WTC11 (cell line): ENCODE measurements around the gene CD180. TPM values are rescaled to one million over a fixed set of nuclear protein-coding genes. Genes with fewer than 3 reads are reported as not detected.

Source experiments
- ATAC-seq: fragments of 200-7000 bp; cut with Tn5 transposase; 2 replicates; pipeline ENCODE4 v1.10.0; 2021; ENCODE audit warnings: mild to moderate bottlenecking, moderate library complexity
- CTCF ChIA-PET: fragments of 300-600 bp; sonication (Branson Sonifier 250); formaldehyde crosslinking; loops from one replicate; lab custom pipeline; 2021; ENCODE audit warnings: antibody characterized with exemption; lab: Charles Lee
- POLR2A ChIA-PET: fragments of 350-600 bp; sonication (Branson Sonifier 250); formaldehyde crosslinking; loops from one replicate; lab custom pipeline; 2021; ENCODE audit warnings: antibody characterized with exemption; lab: Charles Lee
- DNase-seq: peaks from one replicate; pipeline ENCODE4 v3.0.0; 2021; ENCODE audit warnings: low spot score
- H3K27ac Mint-ChIP-seq: 2 replicates; pipeline ENCODE4 v1.8.0; 2021; ENCODE audit warnings: mixed read lengths
- H3K27me3 Mint-ChIP-seq: 2 replicates; pipeline ENCODE4 v1.8.0; 2021; ENCODE audit warnings: low read depth, mild to moderate bottlenecking, moderate library complexity, mixed read lengths
- H3K36me3 Mint-ChIP-seq: 2 replicates; pipeline ENCODE4 v1.8.0; 2021; ENCODE audit warnings: mixed read lengths
- H3K4me1 Mint-ChIP-seq: 2 replicates; pipeline ENCODE4 v1.8.0; 2022; ENCODE audit warnings: mixed read lengths
- H3K4me3 Mint-ChIP-seq: 2 replicates; pipeline ENCODE4 v1.8.0; 2021; ENCODE audit warnings: mild to moderate bottlenecking, moderate library complexity, mixed read lengths
- H3K9me3 Mint-ChIP-seq: 2 replicates; pipeline ENCODE4 v1.8.0; 2021; ENCODE audit warnings: mixed read lengths
- ATF1 ChIP-seq: sonication (generic); formaldehyde crosslinking; IDR thresholded peaks from 2 replicates; pipeline ENCODE4 v1.8.1; 2023; ENCODE audit warnings: mild to moderate bottlenecking, moderate library complexity, missing genetic modification reagents
- E2F1 ChIP-seq: sonication (generic); formaldehyde crosslinking; IDR thresholded peaks from 2 replicates; pipeline ENCODE4 v1.8.0; 2022; ENCODE audit warnings: mild to moderate bottlenecking, missing genetic modification reagents
- EMX1 ChIP-seq: fragments of 250-450 bp; sonication (Bioruptor Pico); IDR thresholded peaks from 2 replicates; pipeline ENCODE4 v1.8.0; 2021; ENCODE audit warnings: mild to moderate bottlenecking
- ETV6 ChIP-seq: sonication (generic); formaldehyde crosslinking; IDR thresholded peaks from 2 replicates; pipeline ENCODE4 v1.8.1; 2022; ENCODE audit warnings: mild to moderate bottlenecking, missing genetic modification reagents
- HMGA2 ChIP-seq: fragments of 250-450 bp; sonication (Bioruptor Pico); IDR thresholded peaks from 2 replicates; pipeline ENCODE4 v1.4.0; 2021; ENCODE audit warnings: mild to moderate bottlenecking, moderate library complexity
- HMGXB4 ChIP-seq: sonication (generic); formaldehyde crosslinking; IDR thresholded peaks from 2 replicates; pipeline ENCODE4 v1.8.1; 2023; ENCODE audit warnings: mild to moderate bottlenecking, moderate library complexity, missing genetic modification reagents
- MXD4 ChIP-seq: fragments of 250-450 bp; sonication (Bioruptor Pico); IDR thresholded peaks from 2 replicates; pipeline ENCODE4 v1.8.0; 2021; ENCODE audit warnings: mild to moderate bottlenecking, moderate library complexity, borderline replicate concordance
- NFATC4 ChIP-seq: fragments of 250-450 bp; sonication (Bioruptor Pico); IDR thresholded peaks from 2 replicates; pipeline ENCODE4 v1.9.0; 2021; ENCODE audit warnings: mild to moderate bottlenecking
- NFYB ChIP-seq: sonication (generic); formaldehyde crosslinking; conservative IDR thresholded peaks from 2 replicates; pipeline ENCODE4 v1.8.0; 2022; ENCODE audit warnings: low read depth, missing genetic modification reagents
- NR3C1 ChIP-seq: sonication (generic); formaldehyde crosslinking; conservative IDR thresholded peaks from 2 replicates; pipeline ENCODE4 v1.8.1; 2023; ENCODE audit warnings: low read depth, mild to moderate bottlenecking, missing genetic modification reagents
- PRDM15 ChIP-seq: sonication (generic); formaldehyde crosslinking; IDR thresholded peaks from 2 replicates; pipeline ENCODE4 v1.8.0; 2022; ENCODE audit warnings: missing genetic modification reagents
- RORB ChIP-seq: fragments of 250-450 bp; sonication (Bioruptor Pico); IDR thresholded peaks from 2 replicates; pipeline ENCODE4 v1.9.0; 2021; ENCODE audit warnings: mild to moderate bottlenecking
- TEAD4 ChIP-seq: sonication (generic); formaldehyde crosslinking; IDR thresholded peaks from 2 replicates; pipeline ENCODE4 v1.8.0; 2022; ENCODE audit warnings: mild to moderate bottlenecking, missing genetic modification reagents
- ZNF121 ChIP-seq: sonication (generic); formaldehyde crosslinking; IDR thresholded peaks from 2 replicates; pipeline ENCODE4 v1.8.0; 2023; ENCODE audit warnings: missing genetic modification reagents
- ZNF138 ChIP-seq: sonication (generic); formaldehyde crosslinking; conservative IDR thresholded peaks from 2 replicates; pipeline ENCODE4 v1.8.1; 2022; ENCODE audit warnings: mild to moderate bottlenecking, moderate library complexity, missing genetic modification reagents
- ZNF219 ChIP-seq: sonication (generic); formaldehyde crosslinking; IDR thresholded peaks from 2 replicates; pipeline ENCODE4 v1.8.0; 2023; ENCODE audit warnings: missing genetic modification reagents, mild to moderate bottlenecking, borderline replicate concordance
- total RNA-seq: library from RNA; stranded (reverse); gene quantifications from 3 replicates; pipeline ENCODE4 v1.2.3, GENCODE V29; 2021
- TF ChIP-seq, protein P1 (sequence below): sonication (generic); formaldehyde crosslinking; IDR thresholded peaks from 2 replicates; pipeline ENCODE4 v1.8.1; 2022; ENCODE audit warnings: mild to moderate bottlenecking, missing genetic modification reagents, moderate library complexity, borderline replicate concordance
- TF ChIP-seq, protein P2 (sequence below): fragments of 250-450 bp; sonication (Bioruptor Pico); conservative IDR thresholded peaks from 2 replicates; pipeline ENCODE4 v1.9.0; 2021; ENCODE audit warnings: mild to moderate bottlenecking
- TF ChIP-seq, protein P3 (sequence below): sonication (generic); formaldehyde crosslinking; IDR thresholded peaks from 2 replicates; pipeline ENCODE4 v1.8.0; 2022; ENCODE audit warnings: mild to moderate bottlenecking, missing genetic modification reagents

CD180 gene
- total RNA-seq, 1 experiment from 2014 or later, result not detected

- POLR2A ChIA-PET, result interaction anchor here (0.7 kb wide), 1 partner anchor 47 kb away, joined by 4 read pairs; no protein-coding TSS in a partner anchor
- CTCF ChIA-PET, result interaction anchor here (1.2 to 4.8 kb wide), 3 partner anchors 40 to 192 kb away, joined by 3 to 49 read pairs (median 25); no protein-coding TSS in a partner anchor
These were observed 9.9 kb upstream of the CD180 start for GRCh38 chr5:67206461-67206860.

DNA sequence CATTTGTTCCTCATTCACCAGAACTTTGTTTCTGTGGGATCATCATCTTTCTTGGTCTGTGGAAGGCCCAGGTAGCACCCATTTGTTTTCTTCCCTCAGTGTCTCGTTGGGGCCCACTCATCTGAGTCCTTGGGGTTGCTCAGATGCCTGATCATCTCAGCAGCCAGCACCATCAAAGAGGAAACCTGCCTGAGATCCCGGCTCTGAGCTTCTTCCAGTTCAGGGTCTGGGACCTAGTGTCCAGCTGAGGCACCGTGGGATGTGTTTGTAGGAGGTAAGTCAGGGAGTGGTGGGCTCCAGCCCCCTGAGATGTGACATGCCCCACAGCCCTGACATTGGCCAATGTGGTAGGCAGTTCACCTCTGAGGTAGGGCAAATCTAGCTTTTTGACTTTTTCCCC lies 9.4 kb upstream of the CD180 start:
- Mint-ChIP-seq H3K27ac (no peak overlapping the region), H3K4me3 (no peak overlapping the region), H3K27me3 (no peaks in the 10 kb centered on the region; the same call in 1 of the 2 replicates), H3K36me3 (peaks cover 7% of the 10 kb centered on the region; the same call in 1 of the 2 replicates), H3K4me1 (no peaks in the 10 kb centered on the region), H3K9me3 (peaks cover 6% of the 10 kb centered on the region)
- ChIA-PET CTCF (interaction anchor here (4.8 kb wide), 1 partner anchor 48 kb away, joined by 25 read pairs; no protein-coding TSS in a partner anchor), POLR2A (no interaction called here)
- no peak for DNase-seq
- TF ChIP-seq NFATC4, result no peak
- TF ChIP-seq, all 79 proteins: peak for 0
- ATAC-seq, result no peak

More at GRCh38 chr5:67206461-67206860, 9.9 kb upstream of the CD180 start:
- no peak overlapping the region for H3K27ac Mint-ChIP-seq
- H3K4me3 Mint-ChIP-seq, result no peak overlapping the region
- ATAC-seq (no peak), DNase-seq (no peak)
- TF ChIP-seq MXD4 (CRISPR knock-in tag), result no peak
- H3K9me3 Mint-ChIP-seq, result peaks cover 2% of the 10 kb centered on the region; the same call in 1 of the 2 replicates
- peaks cover 3% of the 10 kb centered on the region; the same call in 1 of the 2 replicates for H3K36me3 Mint-ChIP-seq
- no peaks in the 10 kb centered on the region; the same call in 1 of the 2 replicates for H3K27me3 Mint-ChIP-seq
- H3K4me1 Mint-ChIP-seq, result no peaks in the 10 kb centered on the region

DNA sequence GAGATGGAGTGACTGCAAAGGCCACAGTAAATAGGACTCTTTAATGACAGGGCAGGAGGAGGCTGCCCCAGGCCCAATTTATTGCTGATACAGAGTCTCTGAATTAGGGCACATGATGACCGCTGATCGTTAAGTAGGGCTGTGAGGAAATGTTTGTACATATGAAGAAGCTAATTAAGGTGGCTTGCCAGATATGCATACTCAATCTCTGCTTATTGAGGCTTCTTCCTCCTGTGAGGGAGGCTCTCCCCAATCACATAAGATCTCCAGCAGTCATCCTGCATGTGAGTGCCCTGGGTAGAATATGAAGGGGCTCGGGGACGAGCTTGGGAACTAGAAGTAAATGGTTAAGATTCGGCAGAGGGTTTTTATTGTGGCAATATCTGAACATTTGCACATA lies 8.2 kb upstream of the CD180 start:
- Mint-ChIP-seq H3K36me3 (peaks cover 10% of the 10 kb centered on the region; the same call in 1 of the 2 replicates), H3K4me3 (no peak overlapping the region), H3K4me1 (no peaks in the 10 kb centered on the region; the same call in 1 of the 2 replicates), H3K27ac (no peak overlapping the region), H3K27me3 (no peaks in the 10 kb centered on the region), H3K9me3 (peaks cover 9% of the 10 kb centered on the region)
- no peak for TF ChIP-seq ZNF138 (CRISPR knock-in tag)
- no peak for TF ChIP-seq ZNF121 (CRISPR knock-in tag)
- TF ChIP-seq HMGXB4, result no peak
- no peak for TF ChIP-seq NFYB (CRISPR knock-in tag)
- TF ChIP-seq, protein P1, sequence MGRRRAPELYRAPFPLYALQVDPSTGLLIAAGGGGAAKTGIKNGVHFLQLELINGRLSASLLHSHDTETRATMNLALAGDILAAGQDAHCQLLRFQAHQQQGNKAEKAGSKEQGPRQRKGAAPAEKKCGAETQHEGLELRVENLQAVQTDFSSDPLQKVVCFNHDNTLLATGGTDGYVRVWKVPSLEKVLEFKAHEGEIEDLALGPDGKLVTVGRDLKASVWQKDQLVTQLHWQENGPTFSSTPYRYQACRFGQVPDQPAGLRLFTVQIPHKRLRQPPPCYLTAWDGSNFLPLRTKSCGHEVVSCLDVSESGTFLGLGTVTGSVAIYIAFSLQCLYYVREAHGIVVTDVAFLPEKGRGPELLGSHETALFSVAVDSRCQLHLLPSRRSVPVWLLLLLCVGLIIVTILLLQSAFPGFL (CRISPR knock-in tag), result no peak
- TF ChIP-seq, protein P2, sequence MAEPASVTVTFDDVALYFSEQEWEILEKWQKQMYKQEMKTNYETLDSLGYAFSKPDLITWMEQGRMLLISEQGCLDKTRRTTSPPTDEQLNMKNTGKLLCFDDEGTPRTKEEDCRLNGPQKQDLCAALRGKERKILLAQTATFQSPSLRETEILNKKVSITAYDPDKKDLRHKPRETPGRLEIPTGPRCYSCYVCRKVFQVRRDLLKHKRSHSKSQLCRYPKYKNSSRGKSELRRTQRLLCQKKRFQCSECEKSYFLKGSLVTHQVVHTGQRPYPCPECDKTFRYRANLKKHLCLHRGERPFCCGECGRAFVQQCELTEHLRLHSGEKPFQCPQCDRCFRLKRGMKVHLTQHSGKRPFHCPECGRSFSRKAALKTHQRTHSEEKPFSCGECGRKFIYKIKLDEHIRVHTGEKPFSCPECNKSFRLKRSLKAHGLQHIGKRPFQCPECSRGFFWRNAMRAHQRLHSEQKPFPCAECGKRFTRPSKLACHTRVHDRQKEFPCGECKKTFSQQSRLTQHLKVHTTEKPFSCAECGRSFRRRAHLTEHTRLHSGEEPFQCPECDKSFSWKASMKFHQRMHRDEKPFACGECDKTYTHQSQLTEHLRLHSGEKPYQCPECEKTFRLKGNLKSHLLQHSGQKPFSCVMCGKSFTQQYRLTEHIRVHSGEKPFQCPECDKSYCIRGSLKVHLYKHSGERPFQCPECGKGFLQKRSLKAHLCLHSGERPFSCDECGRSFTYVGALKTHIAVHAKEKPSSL (CRISPR knock-in tag), result no peak
- no peak for TF ChIP-seq E2F1 (CRISPR knock-in tag)
- no peak for TF ChIP-seq ATF1 (CRISPR knock-in tag)
- TF ChIP-seq PRDM15 (CRISPR knock-in tag), result no peak
- TF ChIP-seq, protein P3, sequence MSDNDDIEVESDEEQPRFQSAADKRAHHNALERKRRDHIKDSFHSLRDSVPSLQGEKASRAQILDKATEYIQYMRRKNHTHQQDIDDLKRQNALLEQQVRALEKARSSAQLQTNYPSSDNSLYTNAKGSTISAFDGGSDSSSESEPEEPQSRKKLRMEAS (CRISPR knock-in tag), result no peak
- TF ChIP-seq EMX1 (CRISPR knock-in tag), result no peak
- no peak for TF ChIP-seq HMGA2 (CRISPR knock-in tag)
- TF ChIP-seq RORB (CRISPR knock-in tag), result no peak
- TF ChIP-seq ZNF219 (CRISPR knock-in tag), result no peak
- no peak for TF ChIP-seq NR3C1 (CRISPR knock-in tag)
- no peak for TF ChIP-seq TEAD4 (CRISPR knock-in tag)
- no peak for TF ChIP-seq ETV6 (CRISPR knock-in tag)
- ChIA-PET CTCF (interaction anchor here (1.0 kb wide), 1 partner anchor 48 kb away, joined by 3 read pairs; no protein-coding TSS in a partner anchor), POLR2A (no interaction called here)
- ATAC-seq (no peak), DNase-seq (no peak)
